Measurements from ENCODE around the gene MAN2B1. TPM values are rescaled to one million over a fixed set of nuclear protein-coding genes. Genes with fewer than 3 reads are reported as not detected.
A peak's percentile ranks its signal among the peaks of the same experiment; 100 is the strongest.
"Not testable (repeated sequence)": the region's sequence is repeated elsewhere in the genome, so short reads cannot be mapped to it uniquely, and the experiment has no call there.

MAN2B1 gene
- total RNA-seq, 1 donor from 2014 or later = 52.0 TPM

- no peak for DNase-seq (ENCODE audit: low read depth)
Observed at GRCh38 chr19:12689581-12690216, 23.2 kb upstream of the MAN2B1 start.

GRCh38 chr19:12689012-12689411 is 22.5 kb upstream of the MAN2B1 start:
- no peak for DNase-seq (ENCODE audit: low read depth)

- DNase-seq (ENCODE audit: low read depth) = no peak
Observed at GRCh38 chr19:12687496-12688196, 21.1 kb upstream of the MAN2B1 start, which contains the start of gene GNG14. GNG14 (plus strand) TSS chr19:12687998; CDS start chr19:12688049, 51 bp downstream.

GRCh38 chr19:12685831-12686230 is 19.3 kb upstream of the MAN2B1 start:
- DNase-seq (ENCODE audit: low read depth) = no peak

GRCh38 chr19:12681074-12681987 is 14.8 kb upstream of the MAN2B1 start, which contains the start of gene DHPS:
DHPS (minus strand) TSS chr19:12681880; CDS start chr19:12681766, 114 bp downstream.
- DNase-seq (ENCODE audit: low read depth) = peak; percentile 97

- no peak for DNase-seq (ENCODE audit: low read depth)
Observed at GRCh38 chr19:12680034-12680433, 13.5 kb upstream of the MAN2B1 start.

GRCh38 chr19:12678039-12678438 is 11.5 kb upstream of the MAN2B1 start:
- DNase-seq (ENCODE audit: low read depth) = not testable (repeated sequence)

GRCh38 chr19:12676928-12677327 is 10.4 kb upstream of the MAN2B1 start:
- DNase-seq (ENCODE audit: low read depth) = no peak

GRCh38 chr19:12676384-12676792 is 9.8 kb upstream of the MAN2B1 start:
- peak; percentile 82 for DNase-seq (ENCODE audit: low read depth)

- no peak for DNase-seq (ENCODE audit: low read depth)
Observed at GRCh38 chr19:12675940-12676339, 9.4 kb upstream of the MAN2B1 start.

- no peak for DNase-seq (ENCODE audit: low read depth)
Observed at GRCh38 chr19:12675399-12675798, 8.9 kb upstream of the MAN2B1 start.

GRCh38 chr19:12672744-12673143 is 6.2 kb upstream of the MAN2B1 start:
- DNase-seq (ENCODE audit: low read depth) = no peak

- no peak for DNase-seq (ENCODE audit: low read depth)
Observed at GRCh38 chr19:12670159-12670928, 3.8 kb upstream of the MAN2B1 start.

- DNase-seq (ENCODE audit: low read depth) = peak; percentile 87
Observed at GRCh38 chr19:12669270-12670158, 3.0 kb upstream of the MAN2B1 start.

- DNase-seq (ENCODE audit: low read depth) = peak; percentile 62
Observed at GRCh38 chr19:12668932-12669269, 2.4 kb upstream of the MAN2B1 start.

GRCh38 chr19:12668346-12668745 is 1.8 kb upstream of the MAN2B1 start:
- no peak for DNase-seq (ENCODE audit: low read depth)

GRCh38 chr19:12667731-12668302 is 1.3 kb upstream of the MAN2B1 start:
- DNase-seq (ENCODE audit: low read depth) = no peak

GRCh38 chr19:12665671-12666264 is 774 bp downstream of the MAN2B1 start:
- no peak for DNase-seq (ENCODE audit: low read depth)

- DNase-seq (ENCODE audit: low read depth) = no peak
Observed at GRCh38 chr19:12665281-12665573, 1.3 kb downstream of the MAN2B1 start.

All from myocyte (in vitro differentiated cells).